Amniotic epithelial cell (primary cell): ENCODE results near the gene MFGE8.

Source experiments
- DNase-seq: peaks from one replicate; pipeline ENCODE4 v3.0.0-alpha.2; 2010; ENCODE audit warnings: low read depth

MFGE8 gene

DNA sequence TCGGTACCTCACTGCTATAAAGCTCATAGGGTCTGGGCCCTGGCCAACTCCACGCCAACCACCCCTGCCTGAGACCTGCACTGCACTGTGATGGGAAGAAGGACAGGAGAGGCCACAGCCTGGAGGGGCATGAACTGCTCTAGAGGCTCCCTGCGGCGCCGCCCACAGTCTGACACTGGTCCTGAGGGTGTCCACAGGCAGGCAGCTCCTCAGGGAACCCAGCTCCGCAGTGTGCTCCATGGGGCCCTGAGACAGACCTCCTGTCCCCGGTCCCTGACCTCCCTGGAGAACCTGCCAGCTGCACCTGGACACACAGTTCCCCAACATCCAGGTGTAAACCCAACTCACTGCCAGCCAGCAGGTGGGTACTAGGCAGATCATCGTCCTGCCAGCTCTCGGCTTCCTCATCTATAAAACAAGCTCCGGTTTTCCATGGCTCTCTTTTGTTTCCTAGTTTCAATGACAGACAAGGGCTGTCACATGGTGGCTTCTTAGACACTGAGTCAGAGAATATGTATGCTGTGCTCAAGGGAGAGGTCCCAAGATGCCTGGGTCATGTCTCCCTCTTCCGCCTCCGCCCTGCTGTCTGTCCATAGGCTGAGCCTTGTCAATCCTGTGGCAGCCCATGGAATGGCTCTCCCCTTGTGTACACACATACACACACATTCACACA lies 12.7 kb downstream of the MFGE8 start:
- DNase-seq: peak; percentile 45

GRCh38 chr15:88899251-88899650 lies 13.9 kb downstream of the MFGE8 start:
- DNase-seq: no peak

GRCh38 chr15:88898736-88899135 lies 14.4 kb downstream of the MFGE8 start:
- no peak for DNase-seq

- peak; percentile 71 for DNase-seq
Measured at GRCh38 chr15:88897456-88898194, 15.6 kb downstream of the MFGE8 start.

GRCh38 chr15:88897142-88897455 lies 16.1 kb downstream of the MFGE8 start:
- DNase-seq: no peak

DNA sequence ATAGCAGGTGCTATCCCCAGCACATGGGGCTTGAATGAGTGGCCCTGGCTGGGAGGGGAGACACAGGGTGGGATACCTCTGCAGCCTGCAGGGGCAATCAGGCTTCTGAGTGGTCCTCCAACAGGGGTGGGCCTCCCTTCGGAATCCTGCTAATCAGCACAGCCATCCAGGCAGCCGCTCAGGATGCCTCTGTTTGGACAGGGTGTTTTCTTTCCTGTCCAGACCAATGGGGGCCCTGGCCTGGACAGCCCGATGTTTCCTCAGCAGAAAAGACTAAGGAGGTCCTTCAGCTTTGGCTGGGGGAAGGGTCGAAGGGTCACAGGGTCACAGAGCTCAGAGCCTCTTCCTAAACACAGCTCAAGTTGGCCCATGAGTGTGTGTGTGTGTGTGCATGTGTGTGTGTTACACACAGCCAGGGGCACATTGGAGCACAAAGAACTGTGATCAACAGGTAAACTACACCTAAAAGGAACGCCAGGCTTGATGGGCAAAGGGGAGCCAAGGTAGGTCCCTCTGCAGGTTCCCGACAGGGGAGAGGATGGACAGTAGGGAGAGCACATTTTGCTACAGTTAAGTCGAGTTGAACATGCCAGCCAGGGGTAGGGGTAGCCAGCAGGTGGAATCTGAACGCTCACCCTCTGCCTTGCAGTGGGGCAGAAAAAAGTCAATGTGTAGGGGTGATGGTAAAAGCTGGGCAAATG lies 16.7 kb downstream of the MFGE8 start:
- DNase-seq: no peak

- DNase-seq: peak; percentile 61
Measured at GRCh38 chr15:88894819-88895767, 18.1 kb downstream of the MFGE8 start, which contains the start of gene HAPLN3. HAPLN3 (minus strand) TSS chr15:88895544; CDS start chr15:88887298, 8,246 bp downstream.

DNA sequence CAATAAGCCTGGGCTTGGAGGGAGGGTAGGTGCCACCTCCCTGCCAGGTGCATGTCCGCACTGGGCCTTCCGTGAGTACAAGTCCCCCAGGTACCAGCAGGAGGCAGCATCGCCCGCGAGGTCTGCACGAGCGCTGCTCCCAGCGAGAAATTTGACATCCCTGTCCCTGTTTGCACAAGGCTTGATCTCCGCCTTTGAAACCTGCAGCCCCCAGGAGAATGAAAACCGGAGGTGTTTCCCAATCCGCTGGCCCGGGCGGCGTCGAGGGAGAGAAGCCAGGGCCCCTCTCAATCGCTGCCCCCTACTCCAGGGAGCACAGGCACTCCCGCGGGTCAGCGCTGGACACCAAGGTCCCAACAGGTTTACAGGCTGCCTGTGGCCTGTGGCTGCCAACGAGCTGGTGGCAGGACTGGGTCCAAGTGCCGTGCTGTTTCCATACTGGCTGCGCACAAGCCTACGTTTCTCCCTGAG lies 18.8 kb downstream of the MFGE8 start:
- DNase-seq: no peak

DNA sequence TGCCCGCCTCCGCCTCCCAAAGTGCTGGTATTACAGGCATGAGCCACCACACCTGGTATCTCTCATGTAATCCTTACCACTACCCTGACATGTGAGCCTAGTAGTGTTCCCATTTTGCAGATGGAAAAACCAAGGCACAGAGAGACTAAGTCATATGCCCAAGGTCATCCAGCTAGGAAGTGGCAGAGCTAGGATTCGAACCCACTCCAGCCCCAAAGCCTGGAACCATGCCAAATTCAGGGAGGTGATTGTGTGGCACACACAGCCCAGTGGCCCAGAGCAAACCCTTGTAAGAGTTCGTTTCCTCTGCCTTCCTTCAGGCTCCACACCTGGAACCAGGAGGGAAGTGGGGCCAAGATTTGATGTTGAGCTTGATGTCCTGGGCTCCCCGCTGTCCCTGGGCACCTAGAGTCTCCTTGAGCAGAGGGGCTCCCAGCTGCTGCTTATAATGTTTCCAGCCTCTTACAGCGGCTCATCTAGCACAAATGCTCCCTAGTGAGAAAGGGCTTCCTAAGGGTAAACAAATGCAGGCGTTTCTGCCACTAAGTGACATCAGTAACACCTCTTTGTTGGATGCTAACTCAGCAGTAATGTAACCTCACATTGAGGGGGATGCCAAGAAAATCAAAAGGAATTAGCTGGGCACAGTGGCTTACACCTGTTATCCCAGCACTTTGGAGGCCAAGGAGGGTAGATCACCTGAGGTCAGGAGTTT lies 21.5 kb downstream of the MFGE8 start:
- DNase-seq: no peak

DNA sequence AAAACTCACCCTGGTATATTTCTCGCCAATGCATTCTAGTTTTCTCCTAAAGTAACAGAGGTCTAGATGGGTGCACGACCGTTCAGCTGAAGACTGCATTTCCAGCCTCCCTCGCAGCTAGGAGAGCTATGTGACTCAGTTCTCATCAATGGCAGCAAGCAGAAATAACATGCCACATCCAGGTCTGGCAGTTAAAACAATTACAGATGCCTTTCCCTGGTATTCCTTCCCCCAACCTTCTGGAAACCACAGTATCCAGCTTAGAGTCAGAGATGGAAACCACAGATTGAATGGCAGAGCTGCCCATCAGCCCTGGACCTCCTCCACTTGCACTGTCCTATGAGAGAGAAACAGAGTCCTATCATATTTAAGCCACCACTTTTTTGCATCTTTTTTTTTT lies 22.7 kb downstream of the MFGE8 start:
- DNase-seq: peak; percentile 63

DNA sequence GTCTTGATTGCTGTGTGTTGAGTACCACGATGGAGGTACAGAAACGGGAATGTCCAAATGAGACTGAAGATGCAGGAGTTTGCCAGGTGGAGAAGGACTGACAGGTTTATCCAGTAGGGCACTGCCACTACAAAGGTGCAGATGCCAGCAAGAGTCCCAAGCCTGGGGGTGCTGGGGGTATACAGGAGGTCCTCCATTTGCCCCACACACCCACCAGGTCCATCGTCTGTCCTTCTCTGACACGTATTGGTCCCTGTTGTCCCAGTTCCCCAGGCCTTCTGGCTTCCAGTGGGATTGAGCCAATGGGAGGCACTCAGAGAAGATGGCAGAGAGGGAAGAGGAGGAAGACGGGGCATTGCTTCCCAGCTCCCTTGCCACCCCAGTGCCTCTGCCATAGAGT lies 24.5 kb downstream of the MFGE8 start:
- no peak for DNase-seq

DNA sequence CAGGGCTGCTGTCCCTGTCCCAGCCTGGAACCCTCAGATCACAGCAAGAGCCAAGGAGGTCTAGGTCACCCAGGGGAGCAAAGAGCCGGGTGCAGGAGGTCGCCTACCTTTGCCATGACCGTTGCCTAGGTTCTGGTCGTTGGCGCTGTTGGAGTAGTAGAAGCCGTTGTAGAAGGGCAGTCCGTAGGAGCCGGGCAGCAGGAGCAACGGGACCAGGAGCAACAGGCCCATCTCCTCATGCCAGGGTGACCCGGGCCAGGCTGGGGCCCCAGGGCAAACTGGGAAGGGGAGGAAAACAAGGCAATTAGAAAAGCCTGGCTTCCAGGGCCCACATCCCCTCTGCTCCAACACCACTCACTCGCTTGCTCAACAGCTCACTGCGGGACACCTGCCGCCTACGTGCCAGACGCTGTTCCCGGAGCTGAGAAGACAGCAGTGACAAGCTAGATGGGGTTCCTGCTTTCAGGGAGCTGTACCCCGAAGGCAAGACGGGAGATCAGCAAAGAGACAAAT lies 26.1 kb downstream of the MFGE8 start:
- no peak for DNase-seq

DNA sequence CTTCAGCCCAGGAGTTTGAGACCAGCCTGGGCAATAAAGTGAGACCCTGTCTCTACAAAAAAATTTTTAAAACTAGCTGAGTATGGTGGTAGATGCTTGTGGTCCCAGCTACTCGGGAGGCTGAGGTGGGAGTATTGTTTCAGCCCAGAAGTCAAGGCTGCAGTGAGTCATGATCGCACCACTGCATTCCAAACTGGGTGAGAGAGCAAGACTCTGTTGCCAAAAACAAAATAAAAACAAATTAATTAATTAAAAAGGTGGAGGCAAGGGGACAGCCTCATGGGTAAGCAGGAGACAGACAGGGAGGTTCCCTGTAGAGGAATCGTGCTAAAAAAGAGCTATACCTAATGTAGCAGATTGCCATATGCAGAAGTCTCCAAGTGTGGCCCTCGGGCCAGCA lies 30.4 kb downstream of the MFGE8 start:
- peak; percentile 81 for DNase-seq

DNA sequence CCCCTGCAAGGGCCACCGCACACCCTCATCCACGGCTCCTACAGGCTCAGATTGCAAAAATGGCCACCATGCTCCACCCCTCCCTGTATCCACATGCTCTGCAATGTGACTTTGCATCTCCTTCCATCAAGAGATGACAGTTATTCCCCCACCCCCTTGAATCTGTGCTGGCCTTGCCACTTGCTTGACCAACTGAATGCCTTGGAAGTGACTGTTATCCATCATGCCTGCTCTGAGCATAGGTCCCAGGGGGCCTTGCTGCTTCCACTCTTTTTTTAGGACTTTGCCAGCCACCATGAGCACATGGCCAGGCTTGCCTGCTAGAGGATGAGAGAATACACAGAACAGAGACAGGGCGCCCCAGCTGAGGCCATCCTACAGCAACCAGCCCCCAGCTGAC lies 31.4 kb downstream of the MFGE8 start:
- no peak for DNase-seq

DNA sequence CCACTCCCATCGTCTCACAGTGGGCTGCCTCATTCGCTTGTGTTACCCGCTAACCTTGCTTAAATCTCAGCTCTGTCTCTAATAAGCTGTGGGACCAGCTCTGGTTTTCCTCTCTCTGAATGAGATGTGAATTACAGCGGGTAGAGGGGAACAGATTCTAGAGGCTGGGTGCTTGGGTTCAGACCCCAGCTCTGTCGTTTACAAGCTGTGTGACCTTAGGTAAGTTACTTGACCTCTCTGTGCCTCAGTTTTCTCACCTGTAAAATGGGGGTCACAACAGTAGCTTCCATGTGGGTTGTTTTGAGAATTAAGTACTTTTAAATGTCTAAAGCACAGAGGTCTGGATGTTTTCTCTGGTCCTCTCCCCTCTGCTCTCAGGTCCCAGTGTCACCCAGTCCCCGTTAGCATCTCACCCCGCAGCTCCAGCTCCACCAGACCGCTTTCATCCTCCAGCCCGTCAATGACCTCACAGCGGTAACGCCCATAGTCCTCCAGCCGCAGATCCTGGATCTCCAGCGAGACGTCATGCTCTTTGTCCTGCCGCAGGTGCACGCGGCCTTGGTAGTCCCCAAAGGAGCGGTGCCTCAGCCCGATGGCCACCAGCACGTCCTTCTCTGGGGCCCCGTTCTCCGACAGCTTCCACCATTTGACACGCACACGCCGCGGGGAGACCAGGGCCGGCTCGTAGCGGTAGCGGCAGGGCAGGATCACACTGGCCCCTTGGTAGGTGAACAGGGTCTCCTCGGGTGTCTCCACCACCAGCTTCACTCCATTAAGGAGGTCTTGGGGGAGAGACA lies 32.0 kb downstream of the MFGE8 start:
- no peak for DNase-seq

- DNase-seq: peak; percentile 39
Measured at GRCh38 chr15:88878720-88879184, 34.4 kb downstream of the MFGE8 start.

DNA sequence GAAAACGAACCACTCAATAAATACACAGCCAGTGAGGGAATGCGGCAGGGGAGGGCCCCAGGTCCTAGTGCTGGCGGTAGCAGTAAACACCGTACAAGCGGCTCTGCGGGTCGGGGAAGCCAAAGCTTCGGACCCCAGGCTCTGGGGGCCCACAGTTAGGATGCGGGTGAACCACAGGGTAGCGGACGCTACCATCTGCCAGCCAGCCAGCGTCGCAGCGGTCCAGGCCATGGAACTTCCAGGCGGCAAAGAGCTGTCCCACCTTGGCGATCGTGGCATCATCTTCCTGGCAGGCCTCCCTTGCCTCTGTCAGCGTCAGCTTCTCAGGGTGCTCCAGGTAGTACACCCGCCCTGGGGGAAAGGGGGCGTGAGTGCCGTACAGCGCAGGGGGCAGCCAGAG lies 35.3 kb downstream of the MFGE8 start:
- no peak for DNase-seq

DNA sequence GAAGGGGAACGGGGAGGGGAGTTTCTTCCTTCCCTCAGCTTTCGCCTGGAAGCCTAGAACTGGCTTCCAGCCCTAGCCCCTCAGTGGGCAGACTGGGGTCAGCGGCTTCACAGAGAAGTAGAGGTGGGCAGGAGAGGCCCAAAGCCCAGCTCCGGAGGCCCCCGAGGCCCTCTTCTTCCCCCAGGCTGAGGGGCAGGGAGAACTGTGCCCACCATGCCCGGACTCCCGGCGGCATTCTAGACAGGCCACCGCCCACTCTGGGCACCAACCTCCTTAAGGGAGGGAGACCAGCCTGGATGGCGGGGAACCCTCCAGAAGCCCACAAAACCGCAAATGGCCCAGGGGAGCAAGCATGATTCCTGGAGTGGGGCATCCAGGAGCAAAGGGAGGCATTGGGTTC lies 35.8 kb downstream of the MFGE8 start:
- DNase-seq: no peak

GRCh38 chr15:88876573-88876972 lies 36.6 kb downstream of the MFGE8 start:
- no peak for DNase-seq

DNA sequence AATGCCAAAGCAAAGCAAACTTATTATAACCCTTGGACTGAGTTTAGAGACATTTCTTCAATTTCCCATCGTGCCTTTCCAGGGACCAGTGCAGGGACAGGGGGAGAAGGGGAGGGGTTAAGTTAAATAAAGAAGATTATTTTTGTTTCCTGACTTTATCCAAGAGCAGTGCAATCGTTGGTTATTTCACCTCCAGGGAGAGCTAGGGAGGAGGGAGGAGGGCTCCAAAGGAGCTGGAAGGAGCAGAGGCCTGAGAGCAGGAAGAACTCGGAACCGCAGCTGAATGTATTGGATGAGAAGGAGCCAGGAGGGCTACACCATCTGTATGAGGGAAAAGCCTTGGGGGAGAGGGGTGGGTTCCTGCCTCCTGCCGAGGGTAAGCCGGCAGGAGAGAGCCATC lies 38.5 kb downstream of the MFGE8 start:
- DNase-seq: no peak
